NCI-H2196 (cell line): ENCODE measurements around the gene WASHC2C.
"Not testable (repeated sequence)": the region's sequence is repeated elsewhere in the genome, so short reads cannot be mapped to it uniquely, and the experiment has no call there.

Experiments
- DNase-seq: peaks from one replicate; lab custom pipeline; 2025; ENCODE audit not compliant: unreplicated experiment; lab: John Stamatoyannopoulos, UW

The WASHC2C gene

DNA sequence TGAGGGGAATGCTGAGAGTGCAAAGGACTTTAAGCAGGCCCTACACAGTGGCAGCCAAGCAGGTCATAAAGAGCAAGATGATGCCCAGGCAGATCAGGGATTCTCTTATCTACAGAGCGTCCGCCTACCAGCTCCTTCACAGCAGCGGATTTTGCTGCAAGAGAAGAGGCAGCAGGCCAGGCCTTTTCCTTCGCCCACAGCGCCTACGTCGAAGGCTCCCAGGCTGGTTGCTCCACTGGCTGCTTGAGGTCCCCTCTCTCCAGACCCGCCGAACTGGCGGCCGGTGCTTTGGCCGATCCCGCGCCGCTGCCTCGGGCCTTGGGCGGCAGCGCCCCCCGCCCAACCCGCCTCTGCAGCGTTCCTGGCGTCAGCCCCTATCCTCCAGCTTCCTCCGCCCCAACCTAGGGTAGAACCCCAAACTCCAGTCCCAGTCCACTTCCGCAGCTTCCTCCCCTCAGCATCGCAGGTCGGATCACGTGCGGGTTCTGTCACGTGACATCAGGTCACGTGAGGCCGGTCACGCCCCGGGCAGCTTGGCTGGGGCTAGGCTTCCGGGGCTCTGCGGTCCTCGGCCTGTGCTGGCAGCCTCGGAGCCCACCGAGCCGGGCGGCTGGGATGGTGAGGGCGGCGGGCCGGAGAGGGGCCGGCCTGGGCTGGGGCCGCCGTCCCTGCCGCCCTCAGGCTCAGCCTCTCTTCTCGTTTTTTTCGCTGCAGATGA is at the start of gene WASHC2C:
Gene WASHC2C, plus strand, starts transcription at position 564 of the 718 bp plus-strand sequence. Its CDS starts 52 bp downstream, at position 616.
- DNase-seq: peak; percentile 57

GRCh38 chr10:45678467-45678866 is 48.6 kb upstream of the WASHC2C start:
- DNase-seq: not testable (repeated sequence)

DNA sequence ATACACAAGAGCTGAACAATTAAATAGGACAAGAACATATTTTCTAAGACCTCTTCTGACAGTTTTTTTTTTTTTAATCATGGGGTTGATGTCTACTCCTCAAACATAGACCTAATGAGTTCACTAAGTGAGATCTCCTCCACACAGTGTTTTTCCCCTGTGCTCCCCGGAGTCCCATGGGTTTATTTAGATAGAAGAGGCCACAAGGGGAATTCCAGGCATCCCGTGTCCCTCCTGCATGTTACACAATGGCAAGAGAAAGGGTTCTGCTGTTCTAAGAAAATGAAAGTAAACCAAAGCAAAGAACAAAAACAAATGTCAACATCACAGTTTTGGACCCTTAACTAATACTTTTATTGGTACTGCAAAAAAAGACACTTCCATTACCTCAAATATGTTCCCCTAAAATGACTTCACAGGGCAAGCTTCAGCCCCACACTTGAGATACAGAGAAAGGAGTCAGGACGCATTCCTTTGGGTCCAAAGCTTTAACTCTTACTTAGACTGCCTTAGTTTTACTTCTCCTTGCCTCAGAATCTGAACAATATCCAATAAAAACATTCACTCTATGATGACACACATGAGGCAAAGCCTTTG is 16.8 kb upstream of the WASHC2C start:
- DNase-seq: not testable (repeated sequence)

DNA sequence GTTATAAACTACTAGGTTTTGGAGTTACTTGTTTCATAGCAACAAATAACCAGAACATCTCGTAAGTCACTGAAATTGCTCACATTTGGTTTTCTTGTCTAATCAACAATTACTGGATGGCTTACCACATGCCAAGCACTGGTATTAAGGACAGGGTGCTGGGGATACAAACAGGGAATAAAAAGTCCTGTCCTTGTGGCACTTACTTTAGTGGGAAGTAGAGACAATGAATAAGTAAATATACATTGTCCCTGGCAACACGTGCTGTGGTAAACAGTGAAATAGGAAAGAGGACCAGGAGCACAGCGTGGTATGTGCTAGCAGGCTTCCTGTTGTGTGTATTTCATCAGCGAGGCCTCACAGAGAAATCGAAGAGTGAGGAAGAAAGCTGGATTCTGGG is 15.8 kb upstream of the WASHC2C start:
- not testable (repeated sequence) for DNase-seq

GRCh38 chr10:45717053-45717452 is 10.0 kb upstream of the WASHC2C start:
- not testable (repeated sequence) for DNase-seq

GRCh38 chr10:45717642-45718041 is 9.4 kb upstream of the WASHC2C start:
- not testable (repeated sequence) for DNase-seq

- not testable (repeated sequence) for DNase-seq
Observed at GRCh38 chr10:45721503-45721902, 5.6 kb upstream of the WASHC2C start.

DNA sequence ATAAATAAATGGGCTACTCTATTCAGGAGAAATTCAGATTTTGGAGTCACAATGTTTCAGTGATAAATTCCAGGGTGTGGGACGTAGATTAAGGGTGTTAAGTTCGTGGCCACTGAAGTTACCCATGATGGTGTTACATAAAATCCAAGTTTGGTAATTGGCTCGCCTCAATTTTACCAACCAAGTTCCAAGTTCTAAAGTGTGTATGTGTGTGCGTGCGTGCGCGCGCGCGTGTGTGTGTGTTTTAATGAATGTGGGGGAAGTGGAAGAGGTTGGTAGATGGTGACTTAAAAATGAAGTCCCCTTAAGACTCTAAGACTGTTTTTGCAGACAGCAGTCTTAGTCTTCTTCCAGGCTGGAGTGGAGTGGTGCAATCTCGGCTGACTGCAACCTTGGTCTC is 3.2 kb upstream of the WASHC2C start:
- DNase-seq: not testable (repeated sequence)

DNA sequence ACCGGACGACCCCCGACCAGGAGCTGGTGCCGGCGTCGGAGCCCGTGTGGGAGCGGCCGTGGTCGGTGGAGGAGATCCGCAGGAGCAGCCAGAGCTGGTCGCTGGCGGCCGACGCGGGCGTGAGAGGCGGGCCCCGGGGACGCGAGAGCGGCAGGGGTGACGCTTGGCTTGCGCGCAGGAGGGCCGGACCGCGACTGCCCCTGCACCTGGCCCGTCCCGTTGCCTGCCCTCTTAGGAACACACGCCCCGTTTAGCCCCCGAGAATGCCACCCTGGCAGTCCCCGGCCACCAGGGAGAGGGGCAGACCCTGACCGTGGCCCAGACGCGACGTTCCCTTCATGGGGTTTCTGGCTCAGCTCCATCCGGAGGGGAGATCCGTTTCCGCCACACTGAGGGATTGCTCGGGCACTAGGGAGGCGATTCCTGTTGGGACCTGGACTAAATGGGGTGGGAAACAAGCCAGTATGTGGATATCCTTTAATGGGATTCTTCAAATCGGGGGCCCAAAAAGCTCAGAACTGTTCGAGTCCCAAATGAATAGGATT is 427 bp downstream of the WASHC2C start:
- not testable (repeated sequence) for DNase-seq

GRCh38 chr10:45734449-45734848 is 7.4 kb downstream of the WASHC2C start:
- not testable (repeated sequence) for DNase-seq

GRCh38 chr10:45734867-45735266 is 7.8 kb downstream of the WASHC2C start:
- not testable (repeated sequence) for DNase-seq

DNA sequence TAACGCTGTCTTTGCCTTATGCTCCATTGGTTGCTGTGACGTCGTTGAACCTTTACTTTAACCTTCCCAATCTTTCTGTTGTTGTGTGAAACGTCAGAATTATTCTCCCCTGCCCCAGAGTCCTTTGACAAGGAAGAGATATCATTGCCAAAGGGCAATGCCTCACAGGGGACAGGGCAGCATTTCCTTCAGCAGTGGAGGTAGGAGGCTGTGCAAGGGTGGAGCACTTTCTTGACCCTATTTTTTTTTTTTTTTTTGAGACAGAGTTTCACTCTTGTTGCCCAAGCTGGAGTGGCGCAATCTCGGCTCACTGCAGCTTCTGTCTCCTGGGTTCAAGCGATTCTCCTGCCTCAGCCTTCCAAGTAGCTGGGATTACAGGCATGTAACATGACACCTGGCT is 14.5 kb downstream of the WASHC2C start:
- not testable (repeated sequence) for DNase-seq

DNA sequence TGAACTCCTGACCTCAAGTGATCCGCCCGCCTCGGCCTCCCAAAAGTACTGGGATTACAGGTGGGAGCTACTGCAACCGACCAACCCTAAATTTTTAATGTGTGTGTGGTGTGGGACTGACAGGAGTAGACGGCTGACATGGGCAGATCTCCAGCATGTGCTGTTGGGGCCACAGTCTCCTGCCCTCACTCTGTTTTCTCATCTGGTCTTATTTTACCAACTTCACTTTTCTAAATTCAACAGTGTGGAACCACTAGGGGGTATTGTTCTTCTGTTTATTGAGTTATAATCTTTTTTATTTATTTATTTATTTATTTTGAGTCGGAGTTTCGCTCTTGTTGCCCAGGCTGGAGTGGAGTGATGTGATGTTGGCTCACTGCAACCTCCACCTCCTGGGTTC is 14.9 kb downstream of the WASHC2C start:
- not testable (repeated sequence) for DNase-seq

DNA sequence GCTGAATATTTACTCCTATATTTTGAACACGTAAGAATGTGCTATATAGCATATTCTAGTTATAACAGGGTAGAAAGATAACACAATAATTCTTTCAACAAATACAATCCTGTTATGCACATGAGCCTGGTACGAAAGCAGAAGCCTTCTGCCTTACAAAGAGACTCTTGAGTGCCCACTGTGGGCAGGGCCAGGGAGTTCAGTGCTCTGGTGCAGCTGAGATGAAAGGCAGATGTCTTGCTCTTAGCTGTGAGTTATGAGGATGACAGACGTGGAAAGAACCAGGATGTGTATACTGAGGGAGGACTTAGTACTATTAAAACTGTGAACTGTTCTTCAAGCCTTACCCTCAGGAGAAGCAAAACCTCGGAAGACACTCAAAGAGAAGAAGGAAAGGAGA is 24.1 kb downstream of the WASHC2C start:
- not testable (repeated sequence) for DNase-seq

- not testable (repeated sequence) for DNase-seq
Observed at GRCh38 chr10:45752210-45752609, 25.1 kb downstream of the WASHC2C start.

DNA sequence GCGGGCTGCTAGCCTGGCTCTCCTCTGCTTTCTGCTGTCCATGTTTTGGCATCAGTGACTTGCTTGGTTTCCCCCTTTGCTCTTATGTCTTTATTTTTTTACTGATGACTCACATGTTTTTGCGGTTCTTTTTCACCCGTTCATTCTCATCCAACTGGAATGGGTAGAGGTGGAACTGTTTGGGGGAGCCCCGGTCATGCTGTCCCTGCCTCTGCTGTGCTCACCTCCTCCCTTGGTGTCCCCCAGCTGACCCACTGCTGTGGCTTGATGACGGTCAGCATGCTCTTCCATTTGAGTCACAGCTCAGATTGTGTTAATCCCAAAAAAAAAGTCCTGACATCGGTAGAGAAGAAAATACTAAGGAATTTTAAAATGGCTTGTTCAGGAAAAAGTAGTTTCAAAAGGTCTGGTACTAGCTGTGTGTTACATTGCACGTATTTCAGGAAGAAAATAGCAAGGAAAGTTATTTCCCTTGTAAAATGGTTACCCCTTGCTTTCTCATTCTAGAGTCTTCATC is 27.0 kb downstream of the WASHC2C start:
- DNase-seq: not testable (repeated sequence)

GRCh38 chr10:45755083-45755482 is 28.0 kb downstream of the WASHC2C start:
- not testable (repeated sequence) for DNase-seq

DNA sequence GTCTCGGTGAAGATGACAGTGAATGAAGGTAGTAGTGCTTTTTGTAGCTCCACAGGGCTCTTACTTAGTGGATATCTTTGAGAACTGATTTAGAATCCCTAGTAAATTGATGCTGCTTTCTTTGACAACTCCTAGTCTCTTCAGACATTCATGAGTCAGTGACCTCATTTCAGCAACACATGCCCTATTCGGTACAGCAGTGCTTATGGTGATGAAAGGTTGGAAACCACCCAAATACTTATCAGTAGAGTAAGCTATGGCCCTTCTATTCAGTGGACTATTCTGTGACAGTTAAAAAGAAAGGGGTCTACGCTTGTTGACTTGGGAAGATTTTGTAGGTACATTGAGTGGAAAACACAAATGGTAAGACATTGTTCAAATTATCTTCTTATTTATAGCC is 29.0 kb downstream of the WASHC2C start:
- DNase-seq: not testable (repeated sequence)

DNA sequence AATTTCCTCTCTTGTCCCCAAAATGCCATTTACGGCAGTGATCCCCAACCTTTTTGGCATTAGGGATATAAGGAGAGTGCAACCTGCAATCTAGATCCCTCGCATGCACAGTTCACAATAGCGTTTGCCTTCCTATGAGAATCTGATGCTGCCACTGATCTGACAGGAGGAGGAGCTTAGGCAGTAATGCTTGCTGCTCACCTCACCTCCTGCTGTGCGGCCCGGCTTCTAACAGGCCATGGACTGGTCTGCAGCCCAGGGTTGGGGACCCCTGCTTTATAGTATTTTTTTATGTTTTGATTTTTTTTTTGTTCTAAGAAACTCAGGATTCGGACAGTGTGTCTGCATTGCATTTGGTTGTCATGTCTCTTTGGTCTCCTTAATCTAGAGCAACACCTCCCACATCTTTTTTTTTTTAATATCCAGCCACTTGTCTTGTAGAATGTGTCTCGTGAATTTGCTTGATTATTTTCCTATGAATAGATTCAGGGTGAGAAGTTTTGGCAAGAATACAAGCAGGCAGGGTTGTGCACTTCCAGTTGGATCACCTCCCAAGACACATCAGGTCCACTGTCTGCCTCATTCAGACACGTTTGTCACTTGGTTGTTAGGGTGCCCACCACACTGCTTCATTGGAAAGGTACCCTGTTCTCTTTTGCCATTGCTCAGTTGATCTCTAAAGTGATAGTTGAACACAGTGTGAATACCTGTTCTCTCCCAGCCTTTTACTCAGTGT is 30.8 kb downstream of the WASHC2C start:
- not testable (repeated sequence) for DNase-seq

DNA sequence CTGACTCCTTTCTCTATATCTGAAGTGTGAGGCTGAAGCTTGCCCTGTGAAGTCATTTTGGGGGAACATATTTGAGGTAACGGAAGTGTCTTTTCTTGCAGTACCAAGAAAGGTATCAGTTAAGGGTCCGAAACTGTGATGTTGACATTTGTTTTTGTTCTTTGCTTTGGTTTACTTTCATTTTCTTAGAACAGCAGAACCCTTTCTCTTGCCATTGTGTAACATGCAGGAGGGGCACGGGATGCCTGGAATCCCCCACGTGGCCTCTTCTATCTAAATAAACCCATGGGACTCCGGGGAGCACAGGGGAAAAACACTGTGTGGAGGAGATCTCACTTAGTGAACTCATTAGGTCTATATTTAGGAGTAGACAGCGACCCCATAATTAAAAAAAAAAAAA is 34.6 kb downstream of the WASHC2C start:
- DNase-seq: not testable (repeated sequence)

DNA sequence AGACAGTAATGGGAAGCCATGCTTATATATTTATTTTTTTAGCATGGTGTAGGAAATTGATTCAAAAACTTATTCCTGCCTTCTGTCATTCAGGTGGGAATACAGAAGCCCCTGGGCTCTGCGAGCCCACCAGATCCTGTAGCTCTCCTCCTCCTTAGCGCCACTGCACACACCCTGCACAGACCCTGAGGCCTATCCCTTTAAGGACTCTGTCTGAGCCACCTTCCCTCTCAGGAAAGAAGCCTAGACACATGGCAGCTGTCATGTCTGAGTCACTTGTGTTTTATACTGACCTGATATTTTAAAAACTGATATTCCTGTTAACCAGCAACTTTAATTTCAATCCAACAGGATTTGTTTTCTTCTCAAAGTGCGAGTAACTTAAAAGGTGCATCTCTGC is 36.0 kb downstream of the WASHC2C start:
- DNase-seq: not testable (repeated sequence)
